ENCODE data around the gene FITM1. TPM values are rescaled to one million over a fixed set of nuclear protein-coding genes. Genes with fewer than 3 reads are reported as not detected.

The FITM1 gene
- total RNA-seq, 6 donors from 2014 or later: 0.63 to 0.89 (median 0.82) TPM; not detected in 2

DNA sequence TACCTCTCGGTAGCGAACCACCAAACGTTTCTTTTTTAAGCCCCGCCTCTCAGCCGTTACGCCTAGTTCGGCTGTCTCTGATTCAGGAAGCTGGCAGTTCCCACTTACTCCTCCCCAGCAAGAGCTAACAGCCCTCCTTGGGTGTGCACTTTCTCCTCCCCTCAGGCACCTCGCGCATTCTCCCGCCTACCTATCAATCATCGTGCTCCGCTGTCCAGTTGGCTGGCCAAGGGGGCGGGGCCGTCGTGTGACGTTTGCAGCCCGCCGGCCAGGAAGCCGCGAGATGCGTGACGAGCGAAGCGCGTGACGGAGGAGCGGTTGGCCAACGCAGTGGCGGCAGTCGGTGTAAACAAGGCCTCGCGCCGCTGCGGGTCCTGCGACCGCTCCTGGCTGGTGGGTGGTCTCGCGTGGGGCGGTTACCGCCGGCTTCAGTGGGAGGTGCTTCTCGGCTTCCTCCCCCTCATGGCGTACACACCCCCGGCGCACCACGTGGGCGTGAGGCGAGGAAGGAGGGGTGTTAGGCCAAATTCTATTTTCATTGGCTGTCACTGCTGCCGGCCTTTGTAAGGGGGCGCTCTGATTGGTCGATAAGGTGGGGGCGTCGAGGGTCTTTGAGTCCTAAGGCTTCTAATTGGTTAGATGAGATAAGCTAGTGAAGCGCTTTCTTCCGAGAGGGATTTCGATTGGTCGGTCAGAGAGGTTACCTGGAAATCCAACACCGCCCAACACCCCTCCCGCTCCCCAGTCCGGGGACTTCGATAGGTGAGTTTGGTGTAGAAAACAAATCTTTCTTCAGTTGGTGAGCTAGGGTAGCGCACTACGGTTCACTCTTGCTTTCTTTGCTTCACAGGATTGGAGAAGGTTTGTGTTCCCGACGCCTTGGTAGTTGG, 15.7 kb upstream of the FITM1 start, which contains the start of the genes DCAF11 and NRL:
TSS of gene DCAF11 (plus strand) at position 246 of the 890 bp plus-strand sequence. CDS start 818 bp downstream, outside the sequence.
TSS of gene NRL (minus strand) at position 418 of the 890 bp plus-strand sequence. CDS start 32,101 bp downstream, outside the sequence.
- H3K27ac ChIP-seq: peak within 1 kb of the TSS; percentile 97 to 100 (median 99)
- H3K4me3 ChIP-seq: peak within 1 kb of the TSS; percentile 65 to 73 (median 68)
- DNase-seq: peak; percentile 99
- H3K9me3 ChIP-seq: no peaks in the 10 kb centered on the region
- peaks cover 10 to 30% (median 25%) of the 10 kb centered on the region in 4 donors for H3K36me3 ChIP-seq
- WGBS, 2 donors: 0% methylated on average over 35 to 55 of the region's 65 CpGs
- ATAC-seq (ENCODE audit: low FRiP score in 2 of 2): peak; percentile 97 to 98
- TF ChIP-seq POLR2A (IDR thresholded peaks at IDR 0.05) (peak in 2 of 4 donors; percentile 38 to 61), POLR2AphosphoS5 (IDR thresholded peaks at IDR 0.05) (peak; percentile 76 to 92), EP300 (IDR thresholded peaks at IDR 0.05) (peak in 1 of 4 donors; percentile 88)
- TF ChIP-seq, protein P1, sequence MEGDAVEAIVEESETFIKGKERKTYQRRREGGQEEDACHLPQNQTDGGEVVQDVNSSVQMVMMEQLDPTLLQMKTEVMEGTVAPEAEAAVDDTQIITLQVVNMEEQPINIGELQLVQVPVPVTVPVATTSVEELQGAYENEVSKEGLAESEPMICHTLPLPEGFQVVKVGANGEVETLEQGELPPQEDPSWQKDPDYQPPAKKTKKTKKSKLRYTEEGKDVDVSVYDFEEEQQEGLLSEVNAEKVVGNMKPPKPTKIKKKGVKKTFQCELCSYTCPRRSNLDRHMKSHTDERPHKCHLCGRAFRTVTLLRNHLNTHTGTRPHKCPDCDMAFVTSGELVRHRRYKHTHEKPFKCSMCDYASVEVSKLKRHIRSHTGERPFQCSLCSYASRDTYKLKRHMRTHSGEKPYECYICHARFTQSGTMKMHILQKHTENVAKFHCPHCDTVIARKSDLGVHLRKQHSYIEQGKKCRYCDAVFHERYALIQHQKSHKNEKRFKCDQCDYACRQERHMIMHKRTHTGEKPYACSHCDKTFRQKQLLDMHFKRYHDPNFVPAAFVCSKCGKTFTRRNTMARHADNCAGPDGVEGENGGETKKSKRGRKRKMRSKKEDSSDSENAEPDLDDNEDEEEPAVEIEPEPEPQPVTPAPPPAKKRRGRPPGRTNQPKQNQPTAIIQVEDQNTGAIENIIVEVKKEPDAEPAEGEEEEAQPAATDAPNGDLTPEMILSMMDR (IDR thresholded peaks at IDR 0.05): peak in 2 of 6 experiments; percentile 10 to 35
- H3K27me3 ChIP-seq: no peaks in the 10 kb centered on the region
- H3K4me1 ChIP-seq: peaks cover 14 to 30% (median 25%) of the 10 kb centered on the region in 4 donors

DNA sequence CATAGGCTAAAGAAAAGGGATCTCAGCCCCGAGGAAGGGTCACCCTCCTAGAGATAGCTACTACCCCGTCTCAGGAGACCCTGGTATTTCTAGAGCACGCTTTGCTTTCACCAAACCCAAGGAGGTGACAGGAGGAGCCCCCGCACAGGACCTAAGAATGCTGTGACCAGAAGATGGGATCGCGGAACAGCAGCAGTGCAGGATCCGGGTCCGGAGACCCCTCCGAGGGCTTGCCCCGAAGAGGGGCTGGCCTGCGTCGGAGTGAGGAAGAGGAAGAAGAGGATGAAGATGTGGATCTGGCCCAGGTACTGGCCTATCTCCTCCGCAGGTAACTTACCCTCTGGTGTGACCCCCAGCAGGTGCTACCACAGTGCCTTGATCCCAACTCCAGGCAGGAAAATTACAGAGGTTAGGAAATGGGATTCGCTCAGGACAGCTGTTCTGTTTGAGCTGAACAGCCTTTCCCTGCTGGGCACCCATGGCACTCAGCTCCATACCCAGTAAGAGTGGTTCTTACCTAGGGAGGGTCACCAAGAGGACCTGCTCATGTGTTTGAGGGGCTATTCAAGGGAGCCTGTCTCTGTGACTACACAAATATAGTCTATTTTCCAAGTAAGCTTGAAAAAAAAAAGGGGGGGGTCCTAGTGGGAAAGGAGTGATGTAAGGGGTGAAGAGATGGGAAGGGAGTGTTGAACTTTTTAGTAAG, 14.9 kb upstream of the FITM1 start:
- ATAC-seq (ENCODE audit: low FRiP score in 2 of 2): no peak
- peak overlapping the region; percentile 97 to 100 (median 99) for H3K27ac ChIP-seq
- no peak for DNase-seq

DNA sequence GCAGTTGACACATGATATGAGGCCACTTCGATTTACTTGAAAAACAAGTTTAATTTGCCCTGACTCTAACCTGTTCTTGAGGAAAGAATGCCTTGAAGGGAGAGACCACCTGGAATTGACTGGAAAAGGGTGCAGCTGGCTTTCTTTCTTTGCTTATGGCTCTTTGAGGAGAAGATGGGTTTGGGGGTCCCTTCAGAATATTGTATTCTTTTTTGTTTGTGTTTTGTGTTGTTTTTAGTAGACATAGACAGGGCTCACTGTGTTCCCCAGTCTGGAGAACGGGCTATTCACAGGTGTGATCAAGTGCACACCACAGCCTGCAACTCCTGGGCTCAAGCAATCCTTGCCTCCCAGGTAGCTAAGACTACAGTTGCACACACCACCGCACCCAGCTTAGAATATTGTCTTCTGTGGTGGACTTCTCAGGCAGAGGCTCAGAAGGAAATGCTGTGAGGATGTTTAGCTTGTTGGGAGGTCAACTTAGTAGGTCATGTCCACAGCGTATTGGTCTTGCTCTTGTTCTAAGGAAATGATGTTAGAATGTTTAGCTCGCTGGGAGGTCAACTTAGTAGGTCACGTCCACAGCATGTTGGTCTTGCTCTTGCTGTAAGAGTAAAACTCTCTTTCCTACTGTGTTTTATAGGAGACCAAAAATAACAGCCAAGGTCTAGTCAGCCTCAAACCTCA, 14.2 kb upstream of the FITM1 start:
- Histone ChIP-seq H3K36me3 (peaks cover 22 to 45% (median 38%) of the 10 kb centered on the region in 4 donors), H3K27me3 (no peaks in the 10 kb centered on the region), H3K27ac (peak overlapping the region in 1 of 4 donors; percentile 100), H3K4me3 (peak overlapping the region in 3 of 4 donors; percentile 65 to 73 (median 69)), H3K4me1 (peaks cover 14 to 26% (median 21%) of the 10 kb centered on the region in 4 donors), H3K9me3 (no peaks in the 10 kb centered on the region)
- DNase-seq (no peak), ATAC-seq (ENCODE audit: low FRiP score in 2 of 2) (no peak)
- WGBS, 2 donors: 62 to 77% methylated on average over 6 of the region's 6 CpGs
- no peak for TF ChIP-seq POLR2AphosphoS5 (IDR thresholded peaks at IDR 0.05)
- no peak for TF ChIP-seq EP300 (IDR thresholded peaks at IDR 0.05)
- no peak for TF ChIP-seq POLR2A (IDR thresholded peaks at IDR 0.05)
- TF ChIP-seq, protein P1 (IDR thresholded peaks at IDR 0.05): no peak

More for the DNA sequence above, 14.9 kb upstream of the FITM1 start:
- H3K4me1 ChIP-seq: peaks cover 14 to 26% (median 23%) of the 10 kb centered on the region in 4 donors
- H3K9me3 ChIP-seq: no peaks in the 10 kb centered on the region
- peak in 1 of 4 donors; percentile 28 for TF ChIP-seq POLR2A (IDR thresholded peaks at IDR 0.05)
- TF ChIP-seq POLR2AphosphoS5 (IDR thresholded peaks at IDR 0.05): no peak
- peaks cover 16 to 38% (median 31%) of the 10 kb centered on the region in 4 donors for H3K36me3 ChIP-seq
- 4% methylated on average over 14 of the region's 14 CpGs for WGBS, 2 donors
- no peaks in the 10 kb centered on the region for H3K27me3 ChIP-seq
- H3K4me3 ChIP-seq: peak overlapping the region; percentile 65 to 73 (median 68)

DNA sequence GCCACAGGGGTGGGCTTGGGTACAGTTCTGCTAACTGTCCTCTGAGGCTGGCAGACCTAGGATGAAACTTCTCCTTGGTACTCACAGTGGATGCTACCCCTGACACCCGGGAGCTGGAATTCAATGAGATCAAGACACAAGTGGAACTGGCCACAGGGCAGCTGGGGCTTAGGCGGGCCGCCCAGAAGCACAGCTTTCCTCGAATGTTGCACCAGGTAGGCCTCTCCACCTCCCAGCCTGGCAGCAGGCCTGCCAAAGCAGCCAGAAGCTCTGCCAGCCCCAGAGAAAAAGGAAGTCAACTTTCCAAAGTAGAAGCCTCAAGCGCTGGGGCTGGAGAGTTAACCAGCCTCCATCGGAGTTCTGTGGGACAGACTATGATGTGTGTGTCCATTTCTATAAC, 13.3 kb upstream of the FITM1 start:
- 88 to 93% methylated on average over 2 to 6 of the region's 6 CpGs for WGBS, 2 donors
- H3K27ac ChIP-seq: no peak overlapping the region
- H3K4me1 ChIP-seq: peaks cover 14 to 26% (median 21%) of the 10 kb centered on the region in 4 donors
- no peak for ATAC-seq (ENCODE audit: low FRiP score in 2 of 2)
- TF ChIP-seq POLR2AphosphoS5 (IDR thresholded peaks at IDR 0.05) (no peak), EP300 (IDR thresholded peaks at IDR 0.05) (no peak)
- TF ChIP-seq, protein P1 (IDR thresholded peaks at IDR 0.05): no peak
- DNase-seq: no peak
- no peak overlapping the region for H3K4me3 ChIP-seq
- peaks cover 28 to 54% (median 47%) of the 10 kb centered on the region in 4 donors for H3K36me3 ChIP-seq
- H3K9me3 ChIP-seq: no peaks in the 10 kb centered on the region
- no peaks in the 10 kb centered on the region for H3K27me3 ChIP-seq
